IMR-90 (cell line): ENCODE measurements around the gene WNT7B.

Source experiments
- BHLHE40 ChIP-seq: fragments of 150-350 bp; IDR thresholded peaks from 2 replicates; pipeline ENCODE4 v1.6.1; 2016; ENCODE audit warnings: mild to moderate bottlenecking, low read depth, low read length
- CEBPB ChIP-seq: IDR thresholded peaks from 2 replicates; pipeline ENCODE4 v1.6.1; 2012; ENCODE audit warnings: low read depth, low read length, improper control_type of control experiment
- CHD1 ChIP-seq: IDR thresholded peaks from 2 replicates; pipeline ENCODE4 v1.6.1; 2012; ENCODE audit warnings: low read depth, low read length, improper control_type of control experiment
- MAFK ChIP-seq: IDR thresholded peaks from 2 replicates; pipeline ENCODE4 v1.6.1; 2012; ENCODE audit warnings: low read depth, low read length, improper control_type of control experiment
- POLR2A ChIP-seq: IDR thresholded peaks from 2 replicates; pipeline ENCODE4 v1.6.1; 2012; ENCODE audit warnings: mild to moderate bottlenecking, low read depth, low read length
- RAD21 ChIP-seq: IDR thresholded peaks from 2 replicates; pipeline ENCODE4 v1.6.1; 2012; ENCODE audit warnings: low read length, improper control_type of control experiment
- RFX5 ChIP-seq: IDR thresholded peaks from 2 replicates; pipeline ENCODE4 v1.8.0; 2012; ENCODE audit warnings: low read depth, mild to moderate bottlenecking, low read length, moderate library complexity
- SMC3 ChIP-seq: fragments of 150-350 bp; IDR thresholded peaks from 2 replicates; pipeline ENCODE4 v1.6.1; 2016; ENCODE audit warnings: low read depth, mild to moderate bottlenecking, antibody characterized with exemption, low read length, moderate library complexity
- TF ChIP-seq, protein P1 (sequence below): conservative IDR thresholded peaks from 2 replicates; pipeline ENCODE4 v1.5.1; 2012; ENCODE audit warnings: mild to moderate bottlenecking, low read depth, low read length, improper control_type of control experiment
- TF ChIP-seq, protein P2 (sequence below): fragments of 150-350 bp; IDR thresholded peaks from 2 replicates; pipeline ENCODE4 v1.6.1; 2016; ENCODE audit warnings: low read depth, mild to moderate bottlenecking, low read length, moderate library complexity, borderline replicate concordance

DNA sequence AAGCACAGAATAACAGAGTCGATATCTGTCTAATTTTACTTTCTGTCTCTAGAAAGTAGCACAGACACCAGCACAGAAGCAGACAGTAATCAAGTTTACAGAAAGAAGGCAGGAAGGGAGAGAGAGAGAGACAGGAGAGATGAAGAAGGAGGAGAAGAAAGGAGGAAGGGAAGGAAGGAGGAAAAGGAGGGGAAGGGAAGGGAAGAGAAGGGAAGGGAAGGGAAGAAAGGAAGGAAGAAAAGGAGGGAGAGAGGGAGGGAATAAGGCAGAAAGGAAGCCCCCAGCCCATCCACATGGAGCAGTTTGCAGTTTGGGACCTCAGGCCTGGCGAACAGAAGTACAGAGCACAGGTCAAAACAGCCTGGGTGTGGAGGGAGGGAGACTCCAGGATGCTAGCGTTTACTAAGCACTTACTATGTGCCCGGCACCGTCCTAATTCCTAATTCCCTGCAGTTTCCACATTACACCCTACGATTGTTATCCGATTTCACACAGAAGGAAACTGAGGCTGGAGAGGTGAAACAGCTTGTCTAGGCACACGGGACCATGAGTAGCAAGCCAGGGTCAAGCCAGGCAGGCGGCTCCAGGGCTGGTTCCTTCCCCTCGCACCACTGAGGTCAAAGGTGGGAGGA lies 46.0 kb upstream of the WNT7B start:
- TF ChIP-seq, protein P1, sequence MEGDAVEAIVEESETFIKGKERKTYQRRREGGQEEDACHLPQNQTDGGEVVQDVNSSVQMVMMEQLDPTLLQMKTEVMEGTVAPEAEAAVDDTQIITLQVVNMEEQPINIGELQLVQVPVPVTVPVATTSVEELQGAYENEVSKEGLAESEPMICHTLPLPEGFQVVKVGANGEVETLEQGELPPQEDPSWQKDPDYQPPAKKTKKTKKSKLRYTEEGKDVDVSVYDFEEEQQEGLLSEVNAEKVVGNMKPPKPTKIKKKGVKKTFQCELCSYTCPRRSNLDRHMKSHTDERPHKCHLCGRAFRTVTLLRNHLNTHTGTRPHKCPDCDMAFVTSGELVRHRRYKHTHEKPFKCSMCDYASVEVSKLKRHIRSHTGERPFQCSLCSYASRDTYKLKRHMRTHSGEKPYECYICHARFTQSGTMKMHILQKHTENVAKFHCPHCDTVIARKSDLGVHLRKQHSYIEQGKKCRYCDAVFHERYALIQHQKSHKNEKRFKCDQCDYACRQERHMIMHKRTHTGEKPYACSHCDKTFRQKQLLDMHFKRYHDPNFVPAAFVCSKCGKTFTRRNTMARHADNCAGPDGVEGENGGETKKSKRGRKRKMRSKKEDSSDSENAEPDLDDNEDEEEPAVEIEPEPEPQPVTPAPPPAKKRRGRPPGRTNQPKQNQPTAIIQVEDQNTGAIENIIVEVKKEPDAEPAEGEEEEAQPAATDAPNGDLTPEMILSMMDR, result no peak
- TF ChIP-seq MAFK (no peak), CEBPB (no peak), BHLHE40 (no peak), CHD1 (no peak), POLR2A (no peak), RAD21 (no peak), SMC3 (no peak), RFX5 (no peak)
- TF ChIP-seq, protein P2, sequence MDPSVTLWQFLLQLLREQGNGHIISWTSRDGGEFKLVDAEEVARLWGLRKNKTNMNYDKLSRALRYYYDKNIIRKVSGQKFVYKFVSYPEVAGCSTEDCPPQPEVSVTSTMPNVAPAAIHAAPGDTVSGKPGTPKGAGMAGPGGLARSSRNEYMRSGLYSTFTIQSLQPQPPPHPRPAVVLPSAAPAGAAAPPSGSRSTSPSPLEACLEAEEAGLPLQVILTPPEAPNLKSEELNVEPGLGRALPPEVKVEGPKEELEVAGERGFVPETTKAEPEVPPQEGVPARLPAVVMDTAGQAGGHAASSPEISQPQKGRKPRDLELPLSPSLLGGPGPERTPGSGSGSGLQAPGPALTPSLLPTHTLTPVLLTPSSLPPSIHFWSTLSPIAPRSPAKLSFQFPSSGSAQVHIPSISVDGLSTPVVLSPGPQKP, result no peak
